Measurements from ENCODE around the gene COX7A2. TPM values are rescaled to one million over a fixed set of nuclear protein-coding genes. Genes with fewer than 3 reads are reported as not detected.

Gene COX7A2
- total RNA-seq, 1 experiment from 2014 or later = 600 TPM

- no peak for TF ChIP-seq ZBTB33 (IDR thresholded peaks at IDR 0.05; ENCODE audit: extremely low read depth, insufficient replicate concordance, low read length)
- no peak for TF ChIP-seq TCF7L2 (IDR thresholded peaks at IDR 0.05; ENCODE audit: borderline replicate concordance, extremely low read depth, insufficient read depth, insufficient read length)
- TF ChIP-seq ZFX (IDR thresholded peaks at IDR 0.05) = no peak
Measured at GRCh38 chr6:75292555-75292954, 49.0 kb upstream of the COX7A2 start (continued).

- CTCF ChIA-PET = no interaction called here
- no peaks in the 10 kb centered on the region for H3K79me2 ChIP-seq (ENCODE audit: insufficient read depth, low read length)
- no peak for DNase-seq (ENCODE audit: low read depth, low spot score)
- POLR2A ChIA-PET = no interaction called here
- intact Hi-C loops (cut with micrococcal nuclease) = no loop called here
- H3K9me3 ChIP-seq (ENCODE audit: control insufficient read depth in 1 of 2, insufficient read depth in 1 of 2, low read depth in 1 of 2, low read length in 2 of 2) = no peaks in the 10 kb centered on the region
- no peaks in the 10 kb centered on the region for H3K36me3 ChIP-seq (ENCODE audit: control insufficient read depth in 1 of 2, insufficient read depth in 2 of 2, low read length in 2 of 2)
- no TSS peak for BruUV-seq (replicated peaks)
- RAD21 ChIA-PET (ENCODE audit: low non-redundant PET in 1 of 2, low total read pairs in 2 of 2, uncharacterized antibody in 2 of 2, unreplicated experiment in 2 of 2) = no interaction called here
- no peaks in the 10 kb centered on the region for H3K27me3 ChIP-seq (ENCODE audit: insufficient read depth, low read length)
- no peaks in the 10 kb centered on the region for H4K20me1 ChIP-seq (ENCODE audit: insufficient read depth)
- no peak for ATAC-seq
- H3K4me2 ChIP-seq (ENCODE audit: low read length) = no peak overlapping the region
- no peaks in the 10 kb centered on the region for H3K9me2 ChIP-seq (ENCODE audit: insufficient read depth)
- H3K4me1 ChIP-seq (ENCODE audit: control insufficient read depth in 1 of 2, insufficient read depth in 2 of 2, low read length in 2 of 2) = no peaks in the 10 kb centered on the region
- no peak overlapping the region for H2AFZ ChIP-seq (ENCODE audit: low read depth, low read length, poor library complexity, severe bottlenecking)
- no peak for TF ChIP-seq TCF7L2 (IDR thresholded peaks at IDR 0.05; ENCODE audit: borderline replicate concordance, extremely low read depth, insufficient read depth, insufficient read length)
- no peak for TF ChIP-seq CBX3 (IDR thresholded peaks at IDR 0.05; ENCODE audit: low read depth)
- no peak for TF ChIP-seq POLR2AphosphoS5 (IDR thresholded peaks at IDR 0.05; ENCODE audit: low read depth, low read length)
- no peak for TF ChIP-seq POLR2A (IDR thresholded peaks at IDR 0.05; ENCODE audit: borderline replicate concordance, extremely low read depth, insufficient read depth, insufficient read length)
- no peak for TF ChIP-seq ATF3 (IDR thresholded peaks at IDR 0.05)
- no peak for TF ChIP-seq SIN3A (IDR thresholded peaks at IDR 0.05; ENCODE audit: low read depth)
- no peak for TF ChIP-seq SP1 (IDR thresholded peaks at IDR 0.05; ENCODE audit: low read depth)
- TF ChIP-seq EZH2phosphoT487 (IDR thresholded peaks at IDR 0.05; ENCODE audit: borderline replicate concordance) = no peak
- no peak for TF ChIP-seq RAD21 (IDR thresholded peaks at IDR 0.05; ENCODE audit: low read depth)
- no peak for TF ChIP-seq REST (IDR thresholded peaks at IDR 0.05; ENCODE audit: low read depth)
- TF ChIP-seq CTCF (IDR thresholded peaks at IDR 0.05 in 2 of 3, conservative IDR thresholded peaks at IDR 0.05 in 1 of 3; ENCODE audit: borderline replicate concordance in 1 of 3, insufficient read depth in 1 of 3, low read depth in 2 of 3, low read length in 2 of 3) = no peak
- no peak overlapping the region for H3K9ac ChIP-seq (ENCODE audit: low read length)
- H3K27ac ChIP-seq (ENCODE audit: low read depth, low read length) = no peak overlapping the region
- H3K4me3 ChIP-seq (replicated peaks in 1 of 2; ENCODE audit: low read depth in 1 of 2, low read length in 2 of 2) = no peak overlapping the region
Measured at GRCh38 chr6:75291744-75292143, 48.1 kb upstream of the COX7A2 start.
